Stimulated activated CD8-positive, alpha-beta memory T cell treated with anti-CD3 and anti-CD28 coated beads, Interleukin-7, amount 100 ng/mL, for 48 hours (primary cell): ENCODE data around the gene TMPRSS3.

ENCODE experiments used
- DNase-seq, 2 donors: peaks; one replicate each; pipeline ENCODE4 v3.0.0-alpha.2; 2020; ENCODE audit warnings: low read depth in 1 of 2; ENCODE audit errors: extremely low read depth in 1 of 2

TMPRSS3 gene

DNA sequence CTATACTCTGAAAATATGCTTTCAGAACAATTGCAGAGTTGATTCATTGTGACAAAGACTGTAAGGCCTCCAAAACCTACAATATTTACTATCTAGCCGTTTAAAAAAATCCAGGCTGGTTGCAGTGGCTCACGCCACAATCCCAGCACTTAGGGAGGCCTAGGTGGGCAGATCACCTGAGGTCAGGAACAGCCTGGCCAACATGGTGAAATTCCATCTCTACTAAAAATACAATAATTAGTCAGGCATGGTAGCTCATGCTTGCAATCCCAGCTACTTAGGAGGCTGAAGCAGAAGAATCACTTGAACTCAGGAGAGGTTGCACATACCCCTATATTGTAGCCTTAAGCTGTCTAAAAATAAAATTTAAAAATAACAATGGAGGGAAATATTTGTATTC lies 39.8 kb downstream of the TMPRSS3 start:
- DNase-seq = no peak

DNA sequence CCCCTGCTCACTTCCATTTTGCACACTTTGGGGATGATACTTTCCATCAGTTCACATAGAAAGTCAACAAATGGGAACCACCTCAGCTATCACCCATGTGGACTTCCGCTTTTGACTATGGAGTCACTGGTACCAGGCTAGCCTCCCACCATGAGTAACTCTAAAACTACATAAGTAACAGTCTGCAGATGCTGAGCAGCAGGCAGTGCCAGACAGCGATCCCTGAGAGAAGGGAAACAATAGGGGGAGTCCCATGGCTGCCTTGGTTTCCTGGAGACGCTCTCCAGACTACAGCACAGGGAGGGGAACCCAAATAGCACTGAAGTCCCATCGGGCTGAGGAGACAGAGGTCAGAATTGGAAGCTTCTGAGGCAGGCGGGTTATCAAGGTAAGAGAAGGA lies 42.2 kb downstream of the TMPRSS3 start:
- no peak for DNase-seq

DNA sequence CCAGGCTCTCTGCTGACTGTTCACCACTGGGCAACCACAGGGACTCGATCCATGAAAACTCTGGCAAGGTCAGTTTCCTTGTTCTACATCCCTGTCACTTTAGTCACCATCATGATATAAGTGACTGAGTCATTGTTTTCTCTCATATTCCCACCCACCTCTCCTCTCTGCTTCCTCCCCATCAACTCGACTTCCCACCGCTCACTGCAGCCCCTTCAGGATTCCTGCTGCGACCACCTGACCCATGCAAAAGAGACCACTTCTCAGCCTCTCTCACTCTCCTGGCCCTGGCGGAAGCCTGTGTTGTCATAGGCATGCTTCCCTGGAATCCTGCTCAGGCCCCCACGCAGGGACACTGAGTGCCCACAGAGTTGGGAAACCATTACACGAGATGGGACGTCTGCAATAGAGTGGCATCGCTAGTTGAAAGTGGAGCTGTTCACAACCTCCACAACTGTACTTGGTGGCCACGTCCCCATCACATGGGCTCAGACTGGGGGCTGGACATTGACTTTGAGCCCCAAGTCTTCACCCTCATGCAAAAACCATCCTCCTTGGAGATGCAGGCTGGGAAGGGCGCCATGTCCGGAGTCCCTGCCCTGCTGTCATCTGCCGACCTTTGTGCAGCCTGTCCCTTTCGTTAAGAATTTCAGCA lies 43.3 kb downstream of the TMPRSS3 start:
- DNase-seq = no peak

DNA sequence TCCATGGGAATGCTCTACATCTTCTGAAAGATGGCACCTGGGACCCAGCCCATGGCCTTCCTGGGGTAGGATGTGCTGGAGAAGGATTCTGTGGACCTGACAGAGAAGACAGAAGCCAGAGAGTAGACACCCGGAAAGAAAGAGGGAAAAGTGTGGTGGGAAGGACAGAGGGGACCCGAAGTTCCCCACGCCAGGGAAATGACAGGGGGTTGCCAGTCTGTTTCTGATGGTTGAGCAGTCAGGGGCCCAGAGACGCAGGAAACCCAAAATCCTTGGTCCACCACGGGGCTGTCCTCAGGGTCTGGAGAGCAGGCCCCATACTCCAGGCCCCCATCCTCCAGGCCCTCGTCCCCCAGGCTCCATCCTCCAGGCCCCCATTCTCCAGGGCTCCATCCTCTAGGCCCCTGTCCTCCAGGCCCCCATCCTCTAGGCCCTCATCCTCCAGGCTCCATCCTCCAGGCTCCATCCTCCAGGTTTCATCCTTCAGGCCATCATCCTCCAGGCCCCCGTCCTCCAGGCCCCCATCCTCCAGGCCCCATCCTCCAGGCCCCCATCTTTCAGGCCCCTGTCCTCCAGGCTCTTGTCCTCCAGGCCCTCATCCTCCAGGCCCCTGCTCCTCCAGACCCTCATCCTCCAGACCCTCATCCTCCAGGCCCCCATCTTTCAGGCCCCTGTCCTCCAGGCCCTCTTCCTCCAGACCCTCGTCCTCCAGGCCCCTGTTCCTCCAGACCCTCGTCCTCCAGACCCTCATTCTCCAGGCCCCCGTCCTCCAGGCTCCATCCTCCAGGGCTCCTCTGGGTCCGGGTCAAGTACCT lies 44.0 kb downstream of the TMPRSS3 start:
- DNase-seq = no peak

DNA sequence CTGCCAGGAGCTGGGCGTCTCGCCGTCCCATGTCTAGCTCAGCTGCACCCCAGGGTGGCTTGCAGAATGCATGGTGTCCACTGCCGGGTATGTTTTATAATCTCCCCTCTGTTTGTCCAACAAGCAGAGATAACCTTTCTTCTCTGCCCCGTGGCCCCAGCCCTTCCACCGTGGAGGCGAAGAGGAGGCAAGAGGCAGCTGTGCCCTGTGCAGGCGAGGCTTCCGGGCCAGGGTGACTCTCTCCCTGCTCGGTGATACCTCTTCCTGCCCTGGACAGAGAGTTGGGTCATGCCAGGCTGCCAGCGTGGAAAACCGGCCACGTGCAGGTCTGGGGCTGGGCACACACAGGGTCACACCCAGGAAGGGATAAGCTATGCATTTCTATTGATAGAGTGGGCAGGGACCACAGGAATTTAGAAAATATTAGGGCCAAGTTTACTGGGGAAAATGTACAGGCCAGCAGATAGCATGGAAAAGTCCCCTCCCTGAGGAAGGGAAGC lies 44.9 kb downstream of the TMPRSS3 start, which contains the start of gene TFF2:
Gene TFF2, minus strand, starts transcription at position 68 of the 500 bp plus-strand sequence. Its CDS starts 37 bp downstream, at position 31.
- no peak for DNase-seq

DNA sequence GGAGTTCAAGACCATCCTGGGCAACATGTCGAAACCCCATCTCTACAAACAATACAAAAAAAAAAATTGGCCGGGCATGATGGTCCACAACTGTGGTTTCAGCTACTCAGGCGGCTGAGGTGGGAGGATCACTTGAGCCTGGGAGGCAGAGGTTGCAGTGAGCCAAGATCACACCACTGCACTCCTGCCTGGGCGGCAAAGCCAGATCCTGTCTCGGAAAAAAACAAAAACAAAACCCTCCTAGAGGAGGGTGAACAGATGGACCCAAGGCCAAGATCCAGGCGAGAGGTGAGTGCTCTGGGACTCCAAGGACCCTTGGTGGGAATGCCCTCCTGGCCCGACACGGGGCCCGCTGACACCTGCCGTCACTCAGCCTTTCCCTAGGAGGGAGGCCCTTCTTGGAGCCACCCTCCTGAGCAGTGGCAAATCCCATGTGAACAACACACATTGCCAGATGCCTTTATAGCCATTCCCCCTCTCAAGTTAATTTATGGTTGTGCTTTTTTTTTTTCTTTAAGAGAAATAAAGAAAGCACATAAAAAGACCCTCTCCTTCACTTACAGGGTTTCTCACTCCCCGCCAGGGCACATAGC lies 45.4 kb downstream of the TMPRSS3 start:
- no peak for DNase-seq

DNA sequence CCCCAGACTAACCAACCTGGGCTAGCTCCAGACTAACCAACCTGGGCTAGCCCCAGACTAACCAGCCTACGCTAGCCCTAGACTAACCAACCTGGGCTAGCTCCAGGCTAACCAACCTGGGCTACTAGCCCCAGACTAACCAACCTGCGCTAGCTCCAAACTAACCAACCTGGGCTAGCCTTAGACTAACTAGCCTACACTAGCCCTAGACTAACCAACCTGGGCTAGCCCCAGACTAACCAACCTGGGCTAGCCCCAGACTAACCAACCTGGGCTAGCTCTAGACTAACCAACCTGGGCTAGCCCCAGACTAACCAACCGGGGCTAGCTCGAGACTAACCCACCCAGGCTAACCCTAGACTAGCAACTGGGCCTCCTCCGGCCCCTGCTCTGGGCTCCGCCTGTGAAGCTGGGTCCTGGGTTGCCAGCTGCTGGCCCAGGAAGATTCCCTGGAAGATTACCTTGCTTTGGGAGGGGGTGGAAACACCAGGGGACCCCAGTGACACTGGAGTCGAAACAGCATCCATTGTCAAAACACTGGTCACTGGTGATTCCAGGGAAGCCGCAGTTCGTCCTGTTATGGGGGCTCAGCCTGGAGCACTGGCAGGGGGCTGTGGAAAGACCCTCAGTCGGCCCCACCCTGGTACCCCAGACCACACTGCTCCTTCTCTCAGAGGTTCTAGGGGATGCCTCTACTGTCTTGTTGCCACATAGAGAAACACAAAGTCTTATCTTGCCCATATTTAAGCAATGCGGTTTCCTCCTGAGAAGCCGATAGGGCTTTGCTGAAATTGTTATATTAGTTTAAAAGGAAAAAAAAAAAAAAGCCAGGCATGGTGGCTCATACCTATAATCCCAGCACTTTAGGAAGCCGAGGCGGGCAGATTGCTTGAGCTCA lies 46.2 kb downstream of the TMPRSS3 start:
- DNase-seq = no peak

DNA sequence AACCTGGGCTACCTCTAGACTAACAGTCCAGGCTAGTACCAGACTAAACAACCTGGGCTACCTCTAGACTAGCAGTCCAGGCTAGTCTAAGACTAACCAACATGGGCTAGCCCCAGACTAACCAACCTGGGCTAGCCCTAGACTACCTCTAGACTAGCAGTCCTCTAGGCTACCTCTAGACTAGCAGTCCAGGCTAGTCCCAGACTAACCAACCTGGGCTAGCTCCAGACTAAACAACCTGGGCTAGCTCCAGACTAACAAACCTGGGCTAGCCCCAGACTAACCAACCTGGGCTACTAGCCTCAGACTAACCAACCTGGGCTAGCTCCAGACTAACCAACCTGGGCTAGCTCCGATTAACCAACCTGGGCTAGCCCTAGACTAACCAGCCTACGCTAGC lies 47.1 kb downstream of the TMPRSS3 start:
- DNase-seq = no peak

DNA sequence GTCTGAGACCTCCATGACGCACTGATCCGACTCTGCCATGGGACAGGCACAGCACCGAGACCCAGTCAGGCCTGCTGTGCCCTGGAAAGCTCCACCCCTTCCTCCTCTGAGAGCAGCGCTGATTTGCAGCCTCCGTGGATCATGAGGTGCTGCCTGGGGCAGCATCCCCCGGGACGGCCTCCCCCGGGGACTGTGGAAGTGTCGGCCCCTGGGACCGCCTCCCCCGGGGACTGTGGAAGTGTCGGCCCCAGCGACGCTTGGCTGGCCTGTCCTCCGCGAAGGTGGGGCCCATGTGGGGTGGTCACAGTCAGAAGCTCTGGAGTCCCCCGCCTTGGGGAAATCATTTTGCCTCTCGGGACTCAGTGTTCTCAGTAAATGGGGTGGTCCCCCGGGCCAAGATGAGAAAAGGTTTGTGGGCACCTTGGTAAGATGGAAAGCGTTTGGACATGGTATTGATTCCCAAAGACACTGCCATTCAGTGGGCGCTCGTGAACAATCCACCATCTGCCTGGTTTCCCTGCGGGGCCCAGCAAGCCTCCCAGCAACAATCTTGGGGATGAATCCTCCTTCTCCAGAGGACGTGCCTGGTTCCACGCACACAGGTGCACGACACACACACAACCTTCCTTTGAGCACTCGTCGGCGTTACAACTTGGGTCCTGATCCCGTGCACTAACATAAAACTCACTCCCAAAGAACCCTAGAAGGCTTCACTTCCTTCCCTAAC lies 48.1 kb downstream of the TMPRSS3 start:
- no peak for DNase-seq

DNA sequence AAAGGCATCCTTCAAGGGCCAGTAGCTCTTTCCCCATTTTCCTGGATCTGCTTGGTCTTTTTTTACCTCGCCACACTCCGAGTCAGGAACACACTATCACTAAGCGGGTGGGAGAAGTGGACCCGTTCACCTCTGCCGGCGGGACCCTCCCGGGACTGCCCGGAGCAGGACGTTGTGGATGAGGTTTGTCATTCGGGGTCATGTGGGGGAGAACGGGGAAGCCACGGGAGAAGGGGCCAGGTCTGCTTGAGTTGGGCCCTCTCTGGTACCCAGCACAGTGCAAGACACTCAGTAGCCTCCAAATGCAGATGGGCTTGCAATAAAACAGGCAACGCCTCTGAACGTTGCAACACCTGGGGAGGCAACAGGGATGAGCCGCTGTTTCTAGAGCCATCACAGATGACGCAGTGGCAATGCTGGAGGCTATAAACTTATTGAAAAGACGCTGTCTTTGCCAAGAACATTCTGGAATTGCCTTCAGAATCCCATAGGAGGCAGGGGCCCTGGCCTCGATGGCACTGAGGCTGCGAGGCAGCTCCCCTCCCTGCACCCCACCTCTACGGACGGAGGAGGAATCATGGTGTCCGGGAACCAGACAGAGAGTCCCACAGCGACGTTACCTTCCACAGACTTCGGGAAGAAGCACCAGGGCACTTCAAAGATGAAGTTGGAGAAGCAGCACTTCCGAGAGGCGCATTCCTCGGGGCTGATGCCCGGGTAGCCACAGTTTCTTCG lies 48.8 kb downstream of the TMPRSS3 start:
- DNase-seq = no peak

DNA sequence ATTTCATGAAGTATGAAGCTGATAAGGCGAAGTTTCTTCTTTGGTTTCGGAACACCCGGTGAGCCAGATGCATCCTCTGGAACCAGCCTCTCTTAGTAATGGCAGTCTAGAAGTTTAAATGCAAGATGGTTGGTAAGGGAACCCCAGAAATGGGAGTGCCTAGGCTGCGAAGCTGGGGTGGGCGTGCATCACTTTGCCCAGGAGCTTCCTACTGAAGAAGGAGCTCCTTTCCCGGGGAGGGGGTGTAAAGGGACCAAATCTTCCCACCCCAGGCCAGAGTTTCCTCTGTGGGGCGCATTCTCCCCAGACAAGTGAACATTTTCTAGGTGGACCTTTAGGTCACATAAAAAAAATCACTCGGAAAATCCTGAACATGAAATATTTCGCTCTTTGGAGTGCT lies 49.4 kb downstream of the TMPRSS3 start:
- DNase-seq = no peak

DNA sequence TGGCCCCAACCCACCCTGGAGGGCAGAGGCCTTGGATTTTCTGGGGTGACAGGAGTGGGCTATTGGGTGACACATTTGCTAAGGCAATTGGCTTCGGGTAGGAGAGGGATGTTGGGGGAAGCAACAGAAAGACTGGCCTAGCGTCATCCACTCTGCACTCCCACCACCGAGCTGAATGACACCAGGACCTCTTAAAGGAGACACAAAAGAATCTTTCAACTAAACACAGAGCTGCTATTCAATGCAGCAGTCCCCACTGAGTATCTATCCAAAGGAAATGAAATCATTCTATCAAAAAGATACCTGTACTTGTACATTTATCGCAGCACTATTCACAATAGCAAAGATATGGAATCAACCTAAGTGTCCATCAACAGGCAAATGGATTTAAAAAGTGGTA lies 51.2 kb downstream of the TMPRSS3 start:
- no peak for DNase-seq

DNA sequence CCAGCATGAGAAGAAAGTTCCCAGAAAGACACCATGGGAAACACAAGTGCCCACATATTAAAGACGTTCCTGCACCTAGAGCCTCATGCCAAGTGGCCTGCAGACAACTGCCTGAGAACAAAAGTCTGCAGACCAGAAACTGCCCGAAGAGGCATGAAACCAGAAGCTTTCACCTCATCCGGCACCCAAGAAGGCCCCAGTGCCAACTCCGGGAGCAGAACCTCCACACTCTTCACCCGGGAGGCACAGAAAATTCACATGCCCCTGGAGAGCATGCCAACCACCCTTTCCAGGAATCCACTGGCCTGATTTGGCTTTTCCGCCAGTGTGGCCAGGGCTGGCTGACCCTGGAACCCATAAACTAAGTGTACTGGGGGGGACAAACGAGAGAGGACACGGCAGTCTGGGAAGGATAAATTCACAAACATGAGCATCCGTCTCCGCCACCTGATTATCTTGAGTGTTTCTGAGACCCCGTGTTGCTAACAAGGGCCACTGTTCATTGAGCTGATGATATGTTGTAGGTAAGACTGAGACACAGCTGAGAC lies 51.8 kb downstream of the TMPRSS3 start:
- no peak for DNase-seq

DNA sequence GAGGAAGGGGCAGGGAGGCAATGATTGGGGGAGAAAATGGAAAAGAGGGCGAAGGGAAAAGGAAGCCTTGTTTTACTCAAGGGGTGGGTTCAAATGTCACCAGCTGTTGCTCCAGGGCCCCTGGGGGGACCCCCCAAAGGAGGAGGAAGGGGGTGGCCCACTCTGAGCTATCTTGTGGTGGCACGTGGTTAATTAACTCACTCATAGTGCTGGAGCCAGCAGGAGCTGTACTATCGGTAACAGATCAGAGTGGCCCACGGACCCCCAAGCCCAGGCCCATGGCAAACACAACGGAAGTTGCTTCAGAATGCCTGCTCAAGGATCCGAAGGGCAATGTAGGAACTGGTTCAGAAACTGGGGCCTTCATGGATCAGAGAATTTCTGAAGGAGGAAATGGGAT lies 52.3 kb downstream of the TMPRSS3 start:
- no peak for DNase-seq

DNA sequence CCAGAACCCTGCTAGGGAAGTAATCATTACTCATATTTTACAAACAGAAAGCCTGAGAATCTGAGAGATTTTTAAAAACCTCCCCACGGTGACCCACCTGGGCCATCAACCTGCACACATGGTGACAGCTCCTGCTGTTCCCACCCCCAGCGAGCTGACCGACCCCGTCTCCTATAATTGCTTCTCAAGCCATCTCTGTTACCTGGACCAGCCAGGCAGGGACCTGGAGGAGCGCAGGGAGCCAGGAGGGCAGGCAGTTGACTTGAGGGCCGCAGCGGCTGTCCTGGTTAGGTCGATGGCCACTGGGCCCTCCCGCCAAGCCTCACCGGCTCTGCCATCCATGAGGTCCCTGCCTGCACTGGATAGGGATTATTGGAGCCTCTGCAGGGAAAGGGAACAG lies 52.8 kb downstream of the TMPRSS3 start:
- no peak for DNase-seq

DNA sequence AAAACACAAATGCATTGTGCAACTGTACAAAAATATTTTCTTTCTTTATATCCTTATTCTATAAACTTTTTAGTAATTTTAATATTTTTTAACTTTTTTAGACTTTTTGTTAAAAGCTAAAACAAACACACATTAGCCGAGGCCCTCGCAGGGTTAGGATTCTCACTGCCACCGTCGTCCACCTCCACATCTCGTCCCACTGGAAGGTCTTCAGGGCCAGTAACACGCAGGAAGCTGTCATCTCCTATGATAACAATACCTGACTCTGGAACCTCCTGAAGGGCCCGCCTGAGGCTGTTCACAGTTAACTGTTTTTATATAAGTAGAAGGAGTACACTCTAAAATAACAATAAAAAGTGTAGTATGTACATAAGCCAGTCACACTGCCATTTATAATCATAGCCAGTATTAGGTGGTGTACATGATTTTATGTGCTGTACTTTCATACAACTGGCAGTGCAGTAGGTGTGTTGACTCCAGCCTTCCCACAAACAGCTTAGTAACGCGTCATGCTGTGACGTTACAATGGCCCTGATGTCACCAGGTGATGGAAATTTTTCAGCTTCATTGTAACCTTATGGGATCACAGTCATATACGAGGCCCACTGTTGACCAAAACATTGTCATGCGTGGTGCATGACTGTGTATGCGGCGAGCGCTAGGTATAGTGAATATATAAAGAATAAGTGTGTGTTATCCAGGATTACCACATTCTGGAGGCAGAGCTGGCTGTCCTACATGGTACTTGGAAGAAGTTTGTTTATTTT lies 53.9 kb downstream of the TMPRSS3 start:
- no peak for DNase-seq

DNA sequence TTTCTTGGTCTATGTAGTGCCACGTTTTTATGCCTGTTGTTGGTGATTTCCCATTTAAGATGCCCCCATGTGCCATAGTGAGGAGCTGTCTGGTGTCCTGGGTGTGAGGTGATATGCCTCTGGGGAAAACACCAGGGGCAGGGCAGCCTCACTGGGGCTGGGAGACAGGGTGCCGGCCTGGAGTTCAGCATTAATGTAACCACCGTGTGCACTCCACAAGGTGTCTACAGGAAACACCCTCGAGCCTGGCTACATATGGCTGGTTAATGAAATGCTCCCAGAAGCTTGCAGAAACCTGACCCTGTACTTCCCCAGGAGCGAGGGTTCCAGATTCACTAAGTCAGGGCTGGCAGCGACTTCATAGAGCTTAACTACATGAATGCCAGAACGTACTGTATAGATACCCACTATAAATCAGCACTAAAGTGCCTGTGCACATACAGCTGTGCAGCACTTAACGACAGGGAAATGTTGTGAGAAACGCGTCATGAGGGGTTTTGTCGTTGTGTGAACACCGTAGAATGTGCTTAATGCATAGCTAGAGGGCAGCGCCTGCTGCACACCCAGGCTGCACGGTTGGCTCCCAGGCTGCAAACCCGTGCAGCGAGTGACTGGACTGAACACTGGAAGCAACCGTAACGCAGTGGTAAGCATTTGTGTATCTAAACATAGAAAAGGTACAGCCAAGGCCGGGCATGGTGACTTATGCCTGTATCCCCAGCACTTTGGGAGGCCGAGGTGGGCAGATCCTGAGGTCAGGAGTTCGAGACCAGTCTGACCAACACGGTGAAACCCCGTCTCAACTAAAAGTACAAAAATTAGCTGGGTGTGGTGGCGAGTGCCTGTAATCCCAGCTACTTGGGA lies 55.4 kb downstream of the TMPRSS3 start:
- DNase-seq = no peak
